ENCODE results near the gene TMEM116. TPM values are rescaled to one million over a fixed set of nuclear protein-coding genes. Genes with fewer than 3 reads are reported as not detected.

The TMEM116 gene
- polyA plus RNA-seq, 1 donor (not counting 4 experiments of a cell fraction or from before 2014, with no cell fraction given) = 7.7 TPM

GRCh38 chr12:112018571-112019237 is 5.7 kb upstream of the TMEM116 start:
- H2AFZ ChIP-seq (ENCODE audit: control insufficient read depth, low read length) = no peak overlapping the region
- no peaks in the 10 kb centered on the region for H3K9me3 ChIP-seq (ENCODE audit: control insufficient read depth, low read depth, low read length)
- peaks cover 63% of the 10 kb centered on the region for H3K79me2 ChIP-seq (ENCODE audit: control insufficient read depth, insufficient read depth, low read length)
- FAIRE-seq (no peak), DNase-seq (ENCODE audit: low read depth, low spot score) (no peak)
- H3K4me2 ChIP-seq (ENCODE audit: control insufficient read depth, extremely low read depth, insufficient read depth, low read depth, low read length) = peak overlapping the region; percentile 63
- no peak overlapping the region for H3K4me3 ChIP-seq (ENCODE audit: control insufficient read depth in 2 of 3, extremely low read depth in 1 of 3, insufficient read depth in 2 of 3, low read depth in 1 of 3, low read length in 3 of 3)
- dilution Hi-C loops (cut with MboI; ENCODE audit: extremely low pct_ligation_motif_present, low sequenced_read_pairs) = no loop called here
- H3K9ac ChIP-seq (ENCODE audit: control insufficient read depth, extremely low read depth, insufficient read depth, low read length) = no peak overlapping the region
- peak overlapping the region; percentile 56 for H3K27ac ChIP-seq (ENCODE audit: control insufficient read depth, insufficient read depth, low read length)
- H3K27me3 ChIP-seq (ENCODE audit: control insufficient read depth, extremely low read depth, insufficient read depth, low read length) = no peaks in the 10 kb centered on the region
- H3K36me3 ChIP-seq (ENCODE audit: control insufficient read depth in 2 of 2, extremely low read depth in 1 of 2, insufficient read depth in 2 of 2, low read length in 2 of 2) = peaks cover 7 to 21% of the 10 kb centered on the region in 2 experiments
- peaks cover 28% of the 10 kb centered on the region for H3K4me1 ChIP-seq (ENCODE audit: control insufficient read depth, extremely low read depth, insufficient read depth, low read length)
- no peaks in the 10 kb centered on the region for H3K9me1 ChIP-seq (ENCODE audit: control insufficient read depth, extremely low read depth, insufficient read depth, low read length)
- TF ChIP-seq EZH2 (IDR thresholded peaks at IDR 0.05; ENCODE audit: low read length) = no peak
- TF ChIP-seq, protein P1, sequence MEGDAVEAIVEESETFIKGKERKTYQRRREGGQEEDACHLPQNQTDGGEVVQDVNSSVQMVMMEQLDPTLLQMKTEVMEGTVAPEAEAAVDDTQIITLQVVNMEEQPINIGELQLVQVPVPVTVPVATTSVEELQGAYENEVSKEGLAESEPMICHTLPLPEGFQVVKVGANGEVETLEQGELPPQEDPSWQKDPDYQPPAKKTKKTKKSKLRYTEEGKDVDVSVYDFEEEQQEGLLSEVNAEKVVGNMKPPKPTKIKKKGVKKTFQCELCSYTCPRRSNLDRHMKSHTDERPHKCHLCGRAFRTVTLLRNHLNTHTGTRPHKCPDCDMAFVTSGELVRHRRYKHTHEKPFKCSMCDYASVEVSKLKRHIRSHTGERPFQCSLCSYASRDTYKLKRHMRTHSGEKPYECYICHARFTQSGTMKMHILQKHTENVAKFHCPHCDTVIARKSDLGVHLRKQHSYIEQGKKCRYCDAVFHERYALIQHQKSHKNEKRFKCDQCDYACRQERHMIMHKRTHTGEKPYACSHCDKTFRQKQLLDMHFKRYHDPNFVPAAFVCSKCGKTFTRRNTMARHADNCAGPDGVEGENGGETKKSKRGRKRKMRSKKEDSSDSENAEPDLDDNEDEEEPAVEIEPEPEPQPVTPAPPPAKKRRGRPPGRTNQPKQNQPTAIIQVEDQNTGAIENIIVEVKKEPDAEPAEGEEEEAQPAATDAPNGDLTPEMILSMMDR (optimal IDR thresholded peaks at IDR 0.05 in 1 of 3, IDR thresholded peaks at IDR 0.05 in 1 of 3, conservative IDR thresholded peaks at IDR 0.05 in 1 of 3; ENCODE audit: extremely low read depth in 1 of 3, insufficient read depth in 2 of 3, low read length in 3 of 3) = no peak
- peaks cover 6% of the 10 kb centered on the region for H4K20me1 ChIP-seq (ENCODE audit: control insufficient read depth, extremely low read depth, insufficient read depth, low read length)

- no peak overlapping the region for H3K9ac ChIP-seq (ENCODE audit: control insufficient read depth, extremely low read depth, insufficient read depth, low read length)
- H3K9me1 ChIP-seq (ENCODE audit: control insufficient read depth, extremely low read depth, insufficient read depth, low read length) = no peaks in the 10 kb centered on the region
- H3K36me3 ChIP-seq (ENCODE audit: control insufficient read depth in 2 of 2, extremely low read depth in 1 of 2, insufficient read depth in 2 of 2, low read length in 2 of 2) = peaks cover 5 to 16% of the 10 kb centered on the region in 2 experiments
- no peaks in the 10 kb centered on the region for H3K9me3 ChIP-seq (ENCODE audit: control insufficient read depth, low read depth, low read length)
- H3K4me1 ChIP-seq (ENCODE audit: control insufficient read depth, extremely low read depth, insufficient read depth, low read length) = peaks cover 29% of the 10 kb centered on the region
- peaks cover 6% of the 10 kb centered on the region for H4K20me1 ChIP-seq (ENCODE audit: control insufficient read depth, extremely low read depth, insufficient read depth, low read length)
- H3K79me2 ChIP-seq (ENCODE audit: control insufficient read depth, insufficient read depth, low read length) = peaks cover 64% of the 10 kb centered on the region
- H3K4me3 ChIP-seq (ENCODE audit: control insufficient read depth in 2 of 3, extremely low read depth in 1 of 3, insufficient read depth in 2 of 3, low read depth in 1 of 3, low read length in 3 of 3) = no peak overlapping the region
- FAIRE-seq (no peak), DNase-seq (ENCODE audit: low read depth, low spot score) (no peak)
- no peaks in the 10 kb centered on the region for H3K27me3 ChIP-seq (ENCODE audit: control insufficient read depth, extremely low read depth, insufficient read depth, low read length)
- H3K4me2 ChIP-seq (ENCODE audit: control insufficient read depth, extremely low read depth, insufficient read depth, low read depth, low read length) = no peak overlapping the region
- TF ChIP-seq EZH2 (IDR thresholded peaks at IDR 0.05; ENCODE audit: low read length) = no peak
- TF ChIP-seq, protein P1 (optimal IDR thresholded peaks at IDR 0.05 in 1 of 3, IDR thresholded peaks at IDR 0.05 in 1 of 3, conservative IDR thresholded peaks at IDR 0.05 in 1 of 3; ENCODE audit: extremely low read depth in 1 of 3, insufficient read depth in 2 of 3, low read length in 3 of 3) = no peak
- no peak overlapping the region for H2AFZ ChIP-seq (ENCODE audit: control insufficient read depth, low read length)
- dilution Hi-C loops (cut with MboI; ENCODE audit: extremely low pct_ligation_motif_present, low sequenced_read_pairs) = no loop called here
- no peak overlapping the region for H3K27ac ChIP-seq (ENCODE audit: control insufficient read depth, insufficient read depth, low read length)
Observed at GRCh38 chr12:112017041-112017440, 4.1 kb upstream of the TMEM116 start.
